Rectal smooth muscle tissue (tissue), 1 donor: ENCODE results near the gene MRPL20.
A peak's percentile ranks its signal among the peaks of the same experiment; 100 is the strongest.

Experiments used
- H3K27ac ChIP-seq: one replicate; pipeline ENCODE4 v1.7.0; 2013; ENCODE audit warnings: low read depth, low read length, inconsistent platforms
- H3K27me3 ChIP-seq: one replicate; pipeline ENCODE4 v1.7.0; 2013; ENCODE audit warnings: low read length; ENCODE audit not compliant: control insufficient read depth, insufficient read depth
- H3K36me3 ChIP-seq: one replicate; pipeline ENCODE4 v1.7.0; 2013; ENCODE audit warnings: low read length; ENCODE audit not compliant: control insufficient read depth, insufficient read depth
- H3K4me1 ChIP-seq: one replicate; pipeline ENCODE4 v1.7.0; 2013; ENCODE audit warnings: low read length; ENCODE audit not compliant: control insufficient read depth, insufficient read depth
- H3K4me3 ChIP-seq: one replicate; pipeline ENCODE4 v1.7.0; 2013; ENCODE audit warnings: low read length
- H3K9ac ChIP-seq: one replicate; pipeline ENCODE4 v1.7.0; 2013; ENCODE audit warnings: low read length

MRPL20 gene

DNA sequence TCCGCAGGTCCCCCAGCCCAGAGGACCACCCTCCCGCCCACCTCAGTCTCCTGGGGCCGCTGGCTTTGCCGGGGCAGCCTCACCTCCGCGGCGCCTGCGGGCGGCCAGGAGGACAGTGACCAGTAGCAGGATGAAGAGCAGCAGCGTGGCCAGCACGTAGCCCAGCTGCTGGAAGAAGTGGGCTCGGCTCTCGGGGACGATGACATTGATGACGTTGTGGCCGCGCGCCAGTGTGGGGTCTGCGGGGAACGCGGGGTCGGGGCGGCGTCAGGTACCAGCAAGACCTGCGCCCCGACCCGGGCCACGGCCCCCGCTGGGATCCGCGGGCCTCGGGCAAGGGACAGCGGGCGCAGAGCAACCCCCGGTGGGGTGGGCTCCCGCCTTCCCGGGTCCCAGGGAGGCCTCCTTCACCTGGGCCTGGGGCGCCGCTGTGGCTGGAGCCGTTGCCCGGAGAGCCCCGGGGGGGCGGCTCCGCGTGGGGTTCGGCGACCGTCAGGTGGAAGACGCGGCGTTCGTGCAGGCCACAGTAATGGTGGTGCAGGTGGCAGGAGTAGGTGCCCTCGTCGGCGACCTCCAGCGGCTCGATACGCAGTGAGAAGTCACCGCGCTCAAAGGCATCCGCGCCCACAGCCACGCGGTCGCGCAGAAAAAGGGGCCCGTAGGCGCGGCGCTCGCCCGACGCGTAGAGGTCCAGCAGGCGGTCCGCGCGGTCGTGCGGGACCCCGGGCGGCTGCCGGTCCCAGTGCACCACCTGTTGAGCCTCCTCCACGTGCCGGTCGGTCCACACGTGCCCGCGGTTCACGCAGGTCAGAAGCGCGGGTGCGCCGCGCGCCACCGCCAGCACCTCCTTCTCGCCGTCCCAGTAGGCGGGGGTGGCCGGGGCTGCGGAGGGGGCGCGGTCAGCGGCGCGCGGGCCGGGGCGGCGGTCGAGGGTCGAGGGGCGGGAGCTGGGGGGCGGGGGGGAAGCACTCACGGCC lies 52.5 kb downstream of the MRPL20 start:
- H3K9ac ChIP-seq: no peak overlapping the region
- peak overlapping the region; percentile 14 for H3K27ac ChIP-seq
- no peak overlapping the region for H3K4me3 ChIP-seq
- H3K27me3 ChIP-seq: peaks cover 5% of the 10 kb centered on the region
- peaks cover 9% of the 10 kb centered on the region for H3K4me1 ChIP-seq
- H3K36me3 ChIP-seq: no peaks in the 10 kb centered on the region

DNA sequence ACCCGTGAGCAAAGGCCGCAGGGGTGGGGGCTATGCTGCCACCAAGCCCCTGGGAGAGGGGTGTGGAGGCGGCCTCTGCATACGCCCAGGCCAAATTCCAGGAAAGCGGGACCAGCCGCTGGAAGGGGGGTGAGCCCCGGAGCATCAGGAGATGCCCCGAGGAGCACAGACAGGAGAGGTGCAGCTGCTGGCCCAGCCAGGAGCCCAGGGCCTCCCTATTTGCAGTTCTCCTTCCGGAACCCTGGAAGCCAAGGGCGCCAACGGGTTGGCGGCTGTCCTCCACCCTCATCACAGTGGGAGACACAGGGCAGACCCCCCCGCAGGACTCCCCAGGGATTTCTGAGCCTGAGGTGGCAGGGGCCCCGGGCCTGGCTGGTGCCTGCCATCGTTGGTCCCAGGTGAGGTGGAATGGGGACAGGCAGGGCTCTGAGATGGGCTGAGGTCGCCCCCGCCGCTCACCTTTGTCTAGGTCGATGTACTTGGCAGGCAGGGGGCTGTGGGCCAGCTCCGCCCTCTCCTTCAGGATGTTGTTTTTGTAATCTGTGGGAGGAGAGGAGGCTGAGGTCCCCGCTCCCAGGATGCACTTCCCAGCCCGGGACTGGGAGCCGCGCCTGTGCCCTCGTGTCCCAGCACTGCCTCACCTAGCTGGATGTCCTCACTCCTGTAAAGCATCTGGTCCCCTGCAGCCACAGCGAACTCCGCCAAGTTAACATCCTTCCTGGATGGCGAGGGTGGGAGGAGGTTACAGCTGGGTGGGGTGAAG lies 53.5 kb downstream of the MRPL20 start:
- Histone ChIP-seq H3K9ac (no peak overlapping the region), H3K36me3 (no peaks in the 10 kb centered on the region), H3K27ac (no peak overlapping the region), H3K27me3 (peaks cover 5% of the 10 kb centered on the region), H3K4me1 (peaks cover 3% of the 10 kb centered on the region), H3K4me3 (no peak overlapping the region)

DNA sequence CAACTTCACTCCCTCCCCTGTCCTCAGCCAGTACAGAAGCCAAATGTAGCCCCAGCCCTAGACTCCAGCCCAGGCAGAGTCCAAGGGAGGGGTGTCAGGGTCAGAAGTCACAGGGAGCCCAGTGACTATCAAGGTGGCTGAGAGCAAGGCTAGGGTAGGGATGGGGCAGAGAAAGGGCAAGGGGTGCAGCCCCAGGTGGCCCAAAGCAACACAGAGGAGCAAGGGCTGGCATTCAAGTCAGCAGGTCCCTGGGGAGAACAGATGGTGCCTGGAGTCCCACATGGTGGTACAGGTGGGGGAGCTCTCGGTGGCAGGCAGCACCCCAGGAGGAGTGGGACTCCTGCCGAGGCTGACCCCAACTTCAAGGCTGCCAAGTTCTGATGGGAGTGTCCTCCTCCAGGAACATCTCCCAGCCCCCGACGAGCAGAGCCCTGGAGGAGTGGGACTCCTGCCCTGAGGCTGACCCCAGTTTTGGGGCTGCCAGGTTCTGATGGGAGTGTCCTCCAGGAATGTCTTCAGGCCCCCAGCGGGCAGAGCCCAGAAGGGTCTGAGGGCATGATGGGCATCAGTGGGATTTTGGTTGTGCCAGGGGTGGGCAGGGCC lies 54.2 kb downstream of the MRPL20 start:
- H3K27ac ChIP-seq: no peak overlapping the region
- H3K27me3 ChIP-seq: peaks cover 5% of the 10 kb centered on the region
- H3K4me1 ChIP-seq: peaks cover 7% of the 10 kb centered on the region

More for the DNA sequence above, 54.2 kb downstream of the MRPL20 start:
- Histone ChIP-seq H3K36me3 (no peaks in the 10 kb centered on the region), H3K9ac (no peak overlapping the region), H3K4me3 (no peak overlapping the region)
